PC-3 (cell line): ENCODE data around the gene HDAC4. TPM values are rescaled to one million over a fixed set of nuclear protein-coding genes. Genes with fewer than 3 reads are reported as not detected.

Experiments
- ATAC-seq: fragments of 200-7000 bp; cut with Tn5 transposase; 2 replicates; pipeline ENCODE4 v1.9.1; 2020; ENCODE audit warnings: mild to moderate bottlenecking, moderate library complexity
- BruUV-seq: library from RNA; stranded (reverse); fragments of 400-500 nt; replicated peaks from 2 replicates; lab custom pipeline; 2021; lab: Mats Ljungman, UMichigan
- CTCF ChIA-PET: fragments of 300-600 bp; sonication (Branson Sonifier 250); formaldehyde crosslinking; loops from one replicate; lab custom pipeline; 2022; ENCODE audit warnings: antibody characterized with exemption; lab: Charles Lee
- POLR2A ChIA-PET: fragments of 300-600 bp; sonication (Branson Sonifier 250); formaldehyde crosslinking; loops from one replicate; lab custom pipeline; 2022; ENCODE audit warnings: antibody characterized with exemption; ENCODE audit not compliant: unreplicated experiment; lab: Charles Lee
- DNase-seq: peaks from one replicate; pipeline ENCODE4 v3.0.0-alpha.2; 2015
- H2AFZ ChIP-seq: fragments of 300-600 bp; sonication (generic); 2 replicates; pipeline ENCODE4 v1.6.0; 2016; ENCODE audit warnings: antibody characterized with exemption, low read length
- H3F3A ChIP-seq: fragments of 300-600 bp; sonication (generic); one replicate; pipeline ENCODE4 v1.6.0; 2017; ENCODE audit warnings: antibody characterized with exemption, low read length, control low read depth, mild to moderate bottlenecking; ENCODE audit not compliant: unreplicated experiment
- H3K27ac ChIP-seq: fragments of 300-600 bp; sonication (generic); 2 replicates; pipeline ENCODE4 v1.5.1; 2016; ENCODE audit warnings: mild to moderate bottlenecking, low read length
- H3K27me3 ChIP-seq: fragments of 300-600 bp; sonication (generic); 2 replicates; pipeline ENCODE4 v1.6.1; 2016; ENCODE audit warnings: low read length, mixed read lengths
- H3K36me3 ChIP-seq: fragments of 300-600 bp; sonication (generic); 2 replicates; pipeline ENCODE4 v1.6.1; 2016; ENCODE audit warnings: low read depth, mixed run types, low read length, mixed read lengths
- H3K4me1 ChIP-seq: fragments of 300-600 bp; sonication (generic); 2 replicates; pipeline ENCODE4 v1.5.1; 2016; ENCODE audit warnings: low read length; ENCODE audit not compliant: insufficient read depth
- H3K4me2 ChIP-seq: fragments of 300-600 bp; sonication (generic); 2 replicates; pipeline ENCODE4 v1.6.0; 2016; ENCODE audit warnings: low read length
- H3K4me3 ChIP-seq: fragments of 300-600 bp; sonication (generic); 2 replicates; pipeline ENCODE4 v1.5.1; 2016; ENCODE audit warnings: mild to moderate bottlenecking, low read length, mixed read lengths
- H3K79me2 ChIP-seq: fragments of 300-600 bp; sonication (generic); 2 replicates; pipeline ENCODE4 v1.6.1; 2017; ENCODE audit warnings: low read length, mixed read lengths
- H3K9ac ChIP-seq: fragments of 300-600 bp; sonication (generic); 2 replicates; pipeline ENCODE4 v1.6.0; 2016; ENCODE audit warnings: mild to moderate bottlenecking, low read length
- H3K9me2 ChIP-seq: fragments of 300-600 bp; sonication (generic); replicated peaks from 2 replicates; pipeline ENCODE4 v1.6.1; 2016; ENCODE audit warnings: mixed run types, low read length, mixed read lengths
- H3K9me3 ChIP-seq: fragments of 300-600 bp; sonication (generic); 2 replicates; pipeline ENCODE4 v1.6.1; 2016; ENCODE audit warnings: low read length, mixed read lengths
- H4K20me1 ChIP-seq: fragments of 300-600 bp; sonication (generic); 2 replicates; pipeline ENCODE4 v1.6.1; 2016; ENCODE audit warnings: low read length, mixed read lengths
- EZH2 ChIP-seq: fragments of 300-600 bp; sonication (generic); IDR thresholded peaks from one replicate; pipeline ENCODE4 v1.6.1; 2017; ENCODE audit warnings: antibody characterized with exemption, mild to moderate bottlenecking, low read length; ENCODE audit not compliant: unreplicated experiment
- EZH2phosphoT487 ChIP-seq: fragments of 300-600 bp; sonication (generic); IDR thresholded peaks from 2 replicates; pipeline ENCODE4 v1.6.1; 2018; ENCODE audit warnings: mild to moderate bottlenecking, antibody characterized with exemption, low read length, borderline replicate concordance
- intact Hi-C: fragments of 100-400 bp; cut with micrococcal nuclease; formaldehyde crosslinking; loops from 2 replicates; pipeline ENCODE4 v1.9.0; 2023
- total RNA-seq: library from RNA; depleted of rRNA; stranded (reverse); fragments of >200 nt; gene quantifications from 2 replicates; pipeline ENCODE4 v1.2.3, GENCODE V29; 2014
- TF ChIP-seq, protein P1 (sequence below): fragments of 300-600 bp; sonication (generic); conservative IDR thresholded peaks from 2 replicates; pipeline ENCODE4 v1.5.1; 2017; ENCODE audit warnings: antibody characterized with exemption, low read depth, mild to moderate bottlenecking, low read length

Gene HDAC4
- total RNA-seq, 1 experiment from 2014 or later = 8.5 TPM

DNA sequence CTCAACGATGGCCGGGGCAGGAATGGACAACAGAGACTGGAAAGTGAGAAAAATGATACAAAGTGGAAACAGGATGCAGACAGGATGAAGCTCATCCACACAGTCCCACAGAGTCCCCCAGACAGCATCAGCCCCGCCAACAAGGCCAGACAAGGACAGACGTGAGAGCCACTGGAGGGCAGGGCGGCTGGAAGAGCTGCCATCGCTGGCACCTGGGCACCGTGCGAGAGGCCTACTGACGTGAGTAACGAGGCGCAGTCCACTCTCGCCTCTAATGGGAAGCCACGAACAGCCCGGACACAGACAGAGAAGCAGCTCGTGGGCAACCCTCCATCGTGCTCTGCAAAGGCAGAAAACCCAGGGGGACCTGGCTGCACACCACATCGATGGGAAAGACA lies 17.1 kb downstream of the HDAC4 start:
- Histone ChIP-seq H4K20me1 (no peaks in the 10 kb centered on the region), H3K27ac (no peak overlapping the region), H3K9me3 (no peaks in the 10 kb centered on the region), H3K4me2 (no peak overlapping the region), H3K36me3 (no peaks in the 10 kb centered on the region), H3K4me3 (no peak overlapping the region), H3F3A (no peaks in the 10 kb centered on the region), H3K27me3 (no peaks in the 10 kb centered on the region), H3K9me2 (no peaks in the 10 kb centered on the region), H3K79me2 (no peaks in the 10 kb centered on the region), H3K9ac (no peak overlapping the region), H3K4me1 (no peaks in the 10 kb centered on the region), H2AFZ (no peak overlapping the region)
- no TSS peak for BruUV-seq
- ATAC-seq (no peak), DNase-seq (no peak)
- TF ChIP-seq, protein P1, sequence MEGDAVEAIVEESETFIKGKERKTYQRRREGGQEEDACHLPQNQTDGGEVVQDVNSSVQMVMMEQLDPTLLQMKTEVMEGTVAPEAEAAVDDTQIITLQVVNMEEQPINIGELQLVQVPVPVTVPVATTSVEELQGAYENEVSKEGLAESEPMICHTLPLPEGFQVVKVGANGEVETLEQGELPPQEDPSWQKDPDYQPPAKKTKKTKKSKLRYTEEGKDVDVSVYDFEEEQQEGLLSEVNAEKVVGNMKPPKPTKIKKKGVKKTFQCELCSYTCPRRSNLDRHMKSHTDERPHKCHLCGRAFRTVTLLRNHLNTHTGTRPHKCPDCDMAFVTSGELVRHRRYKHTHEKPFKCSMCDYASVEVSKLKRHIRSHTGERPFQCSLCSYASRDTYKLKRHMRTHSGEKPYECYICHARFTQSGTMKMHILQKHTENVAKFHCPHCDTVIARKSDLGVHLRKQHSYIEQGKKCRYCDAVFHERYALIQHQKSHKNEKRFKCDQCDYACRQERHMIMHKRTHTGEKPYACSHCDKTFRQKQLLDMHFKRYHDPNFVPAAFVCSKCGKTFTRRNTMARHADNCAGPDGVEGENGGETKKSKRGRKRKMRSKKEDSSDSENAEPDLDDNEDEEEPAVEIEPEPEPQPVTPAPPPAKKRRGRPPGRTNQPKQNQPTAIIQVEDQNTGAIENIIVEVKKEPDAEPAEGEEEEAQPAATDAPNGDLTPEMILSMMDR = no peak
- TF ChIP-seq EZH2phosphoT487 (no peak), EZH2 (no peak)
- POLR2A ChIA-PET = no interaction called here
- intact Hi-C loops = no loop called here
- CTCF ChIA-PET = no interaction called here

DNA sequence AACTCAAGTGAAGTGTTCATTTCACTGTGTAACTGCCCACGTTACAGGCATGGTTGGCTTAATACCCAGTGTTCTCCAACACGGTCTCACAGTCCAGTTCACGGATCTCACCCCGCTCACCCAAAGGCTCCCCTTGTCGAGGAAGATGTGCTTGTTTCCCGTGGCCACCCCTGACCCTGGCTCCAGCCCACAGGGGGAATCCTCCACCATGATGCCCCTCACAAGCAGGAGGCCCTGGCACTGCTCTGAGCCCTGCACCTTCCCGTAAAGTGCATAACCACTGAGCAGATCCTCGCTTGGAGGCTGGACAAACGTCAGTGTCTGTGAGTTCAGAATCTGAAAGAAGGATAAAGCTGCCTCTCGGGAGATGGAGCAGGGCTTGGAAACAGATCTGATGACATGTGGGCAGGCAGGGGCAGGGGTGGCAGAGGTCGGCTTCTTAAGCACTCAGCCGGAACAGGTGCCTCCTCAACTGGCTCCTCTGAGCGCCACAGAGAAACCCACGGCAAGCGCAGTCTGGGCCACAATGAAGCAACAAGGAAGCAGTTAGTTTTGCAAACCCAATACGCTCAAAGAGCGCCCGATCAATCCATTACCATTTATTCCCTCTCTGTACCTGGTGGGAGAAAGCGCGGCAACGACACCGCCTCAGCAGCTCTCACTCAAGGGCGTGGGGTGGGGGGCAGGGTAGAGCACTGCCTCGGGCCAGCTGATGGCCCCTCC lies 17.6 kb downstream of the HDAC4 start:
- H3K9ac ChIP-seq = no peak overlapping the region
- CTCF ChIA-PET = no interaction called here
- H3K9me3 ChIP-seq = no peaks in the 10 kb centered on the region
- no peak overlapping the region for H3K4me2 ChIP-seq
- BruUV-seq = no TSS peak
- no peaks in the 10 kb centered on the region for H3F3A ChIP-seq
- H2AFZ ChIP-seq = no peak overlapping the region
- TF ChIP-seq, protein P1 = no peak
- TF ChIP-seq EZH2phosphoT487 (no peak), EZH2 (no peak)
- intact Hi-C loops = no loop called here
- H3K36me3 ChIP-seq = no peaks in the 10 kb centered on the region
- POLR2A ChIA-PET = no interaction called here
- no peaks in the 10 kb centered on the region for H3K27me3 ChIP-seq
- ATAC-seq = no peak
- H3K4me3 ChIP-seq = no peak overlapping the region
- H3K79me2 ChIP-seq = no peaks in the 10 kb centered on the region
- no peaks in the 10 kb centered on the region for H4K20me1 ChIP-seq
- no peaks in the 10 kb centered on the region for H3K4me1 ChIP-seq
- no peaks in the 10 kb centered on the region for H3K9me2 ChIP-seq
- no peak for DNase-seq
- H3K27ac ChIP-seq = no peak overlapping the region

DNA sequence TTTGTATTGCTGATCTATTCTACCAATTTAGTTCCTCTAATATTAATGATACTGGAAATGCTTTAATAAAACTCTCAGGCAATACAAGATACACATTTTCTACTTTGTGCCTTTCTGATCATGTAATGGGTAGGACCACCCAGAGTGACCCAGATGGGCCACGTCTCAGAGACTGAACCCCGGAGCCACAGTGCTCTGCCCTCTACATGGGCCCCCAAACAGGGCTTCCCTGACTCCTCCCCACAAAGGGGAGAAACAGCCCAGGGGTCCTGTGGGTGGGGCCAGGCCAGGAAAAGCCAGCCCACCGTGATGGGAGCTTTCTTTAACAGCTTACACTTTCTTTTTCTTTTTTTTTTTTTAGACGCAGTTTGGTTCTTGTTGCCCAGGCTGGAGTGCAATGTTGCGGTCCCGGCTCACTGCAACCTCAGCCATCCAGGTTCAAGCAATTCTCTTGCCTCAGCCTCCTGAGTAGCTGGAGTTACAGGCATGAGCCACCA lies 18.4 kb downstream of the HDAC4 start:
- intact Hi-C loops = no loop called here
- no peak for DNase-seq
- Histone ChIP-seq H3K4me2 (no peak overlapping the region), H3F3A (no peaks in the 10 kb centered on the region), H3K36me3 (no peaks in the 10 kb centered on the region), H3K9me2 (no peaks in the 10 kb centered on the region), H4K20me1 (no peaks in the 10 kb centered on the region), H3K27ac (no peak overlapping the region), H3K79me2 (no peaks in the 10 kb centered on the region), H3K9ac (no peak overlapping the region), H2AFZ (no peak overlapping the region), H3K27me3 (no peaks in the 10 kb centered on the region), H3K4me1 (no peaks in the 10 kb centered on the region), H3K9me3 (no peaks in the 10 kb centered on the region), H3K4me3 (no peak overlapping the region)
- TF ChIP-seq, protein P1 = no peak
- TF ChIP-seq EZH2phosphoT487 (no peak), EZH2 (no peak)
- ChIA-PET CTCF (no interaction called here), POLR2A (no interaction called here)
- no TSS peak for BruUV-seq
- no peak for ATAC-seq
